ENCODE results near the gene TRHDE. TPM values are rescaled to one million over a fixed set of nuclear protein-coding genes. Genes with fewer than 3 reads are reported as not detected.

TRHDE gene
- total RNA-seq, 1 experiment from 2014 or later: 16.5 TPM

- DNase-seq (no peak), ATAC-seq (no peak)
- Histone ChIP-seq H3K79me2 (ENCODE audit: low read length) (no peaks in the 10 kb centered on the region), H3K9me3 (ENCODE audit: low read length) (no peaks in the 10 kb centered on the region), H3K4me2 (ENCODE audit: low read length) (no peak overlapping the region), H3F3A (ENCODE audit: low read length, unreplicated experiment) (no peaks in the 10 kb centered on the region), H4K20me1 (ENCODE audit: low read length) (no peaks in the 10 kb centered on the region), H3K4me1 (ENCODE audit: insufficient read depth, low read length) (peaks cover 7% of the 10 kb centered on the region), H3K27ac (ENCODE audit: low read length) (no peak overlapping the region), H3K4me3 (ENCODE audit: low read length) (no peak overlapping the region), H3K9me2 (replicated peaks; ENCODE audit: low read length) (no peaks in the 10 kb centered on the region), H3K9ac (ENCODE audit: low read length) (no peak overlapping the region), H3K27me3 (ENCODE audit: low read length) (no peaks in the 10 kb centered on the region), H3K36me3 (ENCODE audit: low read depth, low read length) (no peaks in the 10 kb centered on the region), H2AFZ (ENCODE audit: low read length) (no peak overlapping the region)
- BruUV-seq (replicated peaks): no TSS peak
- intact Hi-C loops (cut with micrococcal nuclease): no loop called here
- CTCF ChIA-PET: no interaction called here
- POLR2A ChIA-PET (ENCODE audit: unreplicated experiment): no interaction called here
- TF ChIP-seq EZH2 (IDR thresholded peaks at IDR 0.05; ENCODE audit: low read length, unreplicated experiment) (no peak), CTCF (conservative IDR thresholded peaks at IDR 0.05; ENCODE audit: low read depth, low read length) (no peak), EZH2phosphoT487 (IDR thresholded peaks at IDR 0.05; ENCODE audit: borderline replicate concordance, low read length) (no peak)
These were observed 43.7 kb downstream of the TRHDE start for GRCh38 chr12:72315858-72316257.

- Histone ChIP-seq H3K4me2 (ENCODE audit: low read length) (no peak overlapping the region), H3F3A (ENCODE audit: low read length, unreplicated experiment) (no peaks in the 10 kb centered on the region), H3K79me2 (ENCODE audit: low read length) (no peaks in the 10 kb centered on the region), H3K4me1 (ENCODE audit: insufficient read depth, low read length) (peaks cover 7% of the 10 kb centered on the region), H3K27me3 (ENCODE audit: low read length) (no peaks in the 10 kb centered on the region), H3K36me3 (ENCODE audit: low read depth, low read length) (no peaks in the 10 kb centered on the region), H4K20me1 (ENCODE audit: low read length) (no peaks in the 10 kb centered on the region), H2AFZ (ENCODE audit: low read length) (no peak overlapping the region), H3K27ac (ENCODE audit: low read length) (no peak overlapping the region), H3K4me3 (ENCODE audit: low read length) (no peak overlapping the region), H3K9me3 (ENCODE audit: low read length) (no peaks in the 10 kb centered on the region), H3K9me2 (replicated peaks; ENCODE audit: low read length) (no peaks in the 10 kb centered on the region), H3K9ac (ENCODE audit: low read length) (no peak overlapping the region)
- no peak for DNase-seq
- no peak for ATAC-seq
- no TSS peak for BruUV-seq (replicated peaks)
- POLR2A ChIA-PET (ENCODE audit: unreplicated experiment): no interaction called here
- no peak for TF ChIP-seq CTCF (conservative IDR thresholded peaks at IDR 0.05; ENCODE audit: low read depth, low read length)
- no peak for TF ChIP-seq EZH2 (IDR thresholded peaks at IDR 0.05; ENCODE audit: low read length, unreplicated experiment)
- TF ChIP-seq EZH2phosphoT487 (IDR thresholded peaks at IDR 0.05; ENCODE audit: borderline replicate concordance, low read length): no peak
- intact Hi-C loops (cut with micrococcal nuclease): no loop called here
- CTCF ChIA-PET: no interaction called here
These were observed 46.2 kb downstream of the TRHDE start for GRCh38 chr12:72318341-72318740.

GRCh38 chr12:72323881-72324280, 51.7 kb downstream of the TRHDE start:
- ATAC-seq (no peak), DNase-seq (no peak)
- Histone ChIP-seq H3K4me1 (ENCODE audit: insufficient read depth, low read length) (no peaks in the 10 kb centered on the region), H3K9me2 (replicated peaks; ENCODE audit: low read length) (no peaks in the 10 kb centered on the region), H3K36me3 (ENCODE audit: low read depth, low read length) (no peaks in the 10 kb centered on the region), H4K20me1 (ENCODE audit: low read length) (no peaks in the 10 kb centered on the region), H3K27me3 (ENCODE audit: low read length) (no peaks in the 10 kb centered on the region), H3K9me3 (ENCODE audit: low read length) (no peaks in the 10 kb centered on the region), H3K9ac (ENCODE audit: low read length) (no peak overlapping the region), H3K4me2 (ENCODE audit: low read length) (no peak overlapping the region), H3K27ac (ENCODE audit: low read length) (no peak overlapping the region), H2AFZ (ENCODE audit: low read length) (no peak overlapping the region), H3F3A (ENCODE audit: low read length, unreplicated experiment) (no peaks in the 10 kb centered on the region), H3K79me2 (ENCODE audit: low read length) (no peaks in the 10 kb centered on the region), H3K4me3 (ENCODE audit: low read length) (no peak overlapping the region)
- TF ChIP-seq EZH2phosphoT487 (IDR thresholded peaks at IDR 0.05; ENCODE audit: borderline replicate concordance, low read length) (no peak), EZH2 (IDR thresholded peaks at IDR 0.05; ENCODE audit: low read length, unreplicated experiment) (no peak), CTCF (conservative IDR thresholded peaks at IDR 0.05; ENCODE audit: low read depth, low read length) (no peak)
- no TSS peak for BruUV-seq (replicated peaks)
- ChIA-PET CTCF (no interaction called here), POLR2A (ENCODE audit: unreplicated experiment) (no interaction called here)
- intact Hi-C loops (cut with micrococcal nuclease): no loop called here
